SKM-1 treated with dmso at 0.1 percent for 144 hours (cell line): ENCODE results near the gene OR2J3.
"Not testable (repeated sequence)": the region's sequence is repeated elsewhere in the genome, so short reads cannot be mapped to it uniquely, and the experiment has no call there.

Experiments
- DNase-seq: peaks from one replicate; lab custom pipeline; 2025; ENCODE audit not compliant: unreplicated experiment; lab: John Stamatoyannopoulos, UW

The OR2J3 gene

GRCh38 chr6:29159922-29160321, 52.1 kb downstream of the OR2J3 start:
- DNase-seq, result not testable (repeated sequence)
